Activated B cell treated with CpG ODN at 0.5 μM for 24 hours (primary cell): ENCODE measurements around the gene PADI1. TPM values are rescaled to one million over a fixed set of nuclear protein-coding genes. Genes with fewer than 3 reads are reported as not detected.

Source experiments
- ATAC-seq: fragments of 200-7000 bp; cut with Tn5 transposase; one replicate; pipeline ENCODE4 v1.10.0; 2021; ENCODE audit warnings: low read depth, mild to moderate bottlenecking, moderate library complexity
- CTCF ChIA-PET: fragments of 350-600 bp; sonication (Branson Sonifier 250); formaldehyde crosslinking; loops from one replicate; lab custom pipeline; 2021; ENCODE audit warnings: antibody characterized with exemption; lab: Charles Lee
- POLR2A ChIA-PET: fragments of 350-600 bp; sonication (Branson Sonifier 250); formaldehyde crosslinking; loops from one replicate; lab custom pipeline; 2021; ENCODE audit warnings: antibody characterized with exemption; lab: Charles Lee
- DNase-seq: peaks from one replicate; pipeline ENCODE4 v3.0.0; 2022
- H3K27ac Mint-ChIP-seq: one replicate; pipeline ENCODE4 v1.8.0; 2020; ENCODE audit warnings: mixed read lengths
- H3K27me3 Mint-ChIP-seq: one replicate; pipeline ENCODE4 v1.8.0; 2021; ENCODE audit warnings: mixed read lengths
- H3K36me3 Mint-ChIP-seq: one replicate; pipeline ENCODE4 v1.8.0; 2021; ENCODE audit warnings: low read depth, mixed read lengths
- H3K4me1 Mint-ChIP-seq: one replicate; pipeline ENCODE4 v1.8.0; 2021; ENCODE audit warnings: mixed read lengths
- H3K4me3 Mint-ChIP-seq: one replicate; pipeline ENCODE4 v1.8.0; 2020; ENCODE audit warnings: mild to moderate bottlenecking, mixed read lengths
- H3K9me3 Mint-ChIP-seq: one replicate; pipeline ENCODE4 v1.8.0; 2020; ENCODE audit warnings: mixed read lengths
- CTCF ChIP-seq: fragments of 200-600 bp; IDR thresholded peaks from one replicate; pipeline ENCODE4 v1.8.0; 2022; ENCODE audit warnings: antibody characterized with exemption, mild to moderate bottlenecking
- intact Hi-C: fragments of 100-400 bp; cut with micrococcal nuclease; formaldehyde crosslinking; loops from one replicate; pipeline ENCODE4 v1.15.1; 2024
- total RNA-seq: library from RNA; stranded (reverse); gene quantifications from 2 replicates; pipeline ENCODE4 v1.2.3, GENCODE V29; 2022

Gene PADI1
- total RNA-seq, 1 donor from 2014 or later, result not detected

- Mint-ChIP-seq H3K36me3 (no peaks in the 10 kb centered on the region), H3K9me3 (peaks cover 2% of the 10 kb centered on the region), H3K27ac (no peak overlapping the region), H3K27me3 (peaks cover 18% of the 10 kb centered on the region), H3K4me3 (no peak overlapping the region), H3K4me1 (no peaks in the 10 kb centered on the region)
- POLR2A ChIA-PET, result no interaction called here
- no peak for TF ChIP-seq CTCF
- ATAC-seq (no peak), DNase-seq (no peak)
- CTCF ChIA-PET, result no interaction called here
- intact Hi-C loops, result no loop called here
Measured at GRCh38 chr1:17293681-17294425, 88.9 kb downstream of the PADI1 start.

GRCh38 chr1:17295292-17295691 is 90.4 kb downstream of the PADI1 start:
- Mint-ChIP-seq H3K9me3 (peaks cover 5% of the 10 kb centered on the region), H3K36me3 (no peaks in the 10 kb centered on the region), H3K27ac (no peak overlapping the region), H3K27me3 (peaks cover 22% of the 10 kb centered on the region), H3K4me1 (no peaks in the 10 kb centered on the region), H3K4me3 (no peak overlapping the region)
- POLR2A ChIA-PET, result no interaction called here
- no peak for DNase-seq
- TF ChIP-seq CTCF, result no peak
- no peak for ATAC-seq
- CTCF ChIA-PET, result no interaction called here
- intact Hi-C loops, result no loop called here

Other genes starting within 250 kb of the PADI1 start
- gene MFAP2, start 224.5 kb upstream of the PADI1 start, total RNA-seq, result not detected in 2 replicates
- 27.6 and 31.9 TPM in 2 replicates for gene ATP13A2, start 193.2 kb upstream of the PADI1 start, total RNA-seq
- gene SDHB, start 151.1 kb upstream of the PADI1 start, total RNA-seq, result 70.7 and 78.3 TPM in 2 replicates
- gene PADI2, start 85.7 kb upstream of the PADI1 start, total RNA-seq, result 7.2 and 9.9 TPM in 2 replicates
- not detected in 2 replicates for gene PADI3, start 44.0 kb downstream of the PADI1 start, total RNA-seq
- gene PADI4, start 103.1 kb downstream of the PADI1 start, total RNA-seq, result 0.29 and 0.42 TPM in 2 replicates
- not detected in 2 replicates for gene PADI6, start 167.1 kb downstream of the PADI1 start, total RNA-seq
- 79.4 and 85.1 TPM in 2 replicates for gene RCC2, start 234.5 kb downstream of the PADI1 start, total RNA-seq